A549 (cell line): ENCODE data around the gene PORCN. TPM values are rescaled to one million over a fixed set of nuclear protein-coding genes. Genes with fewer than 3 reads are reported as not detected.

Source experiments
- ATAC-seq, 2 experiments: fragments of 200-7000 bp in 1 of 2; fragments of >200 bp in 1 of 2; cut with Nextera tagmentation in 1 of 2; cut with Tn5 transposase in 1 of 2; 3 replicates each; pipeline versions ENCODE4 v1.8.0 to v1.9.1; 2018 to 2020; ENCODE audit warnings: mild to moderate bottlenecking in 1 of 2, moderate library complexity in 1 of 2
- CTCF ChIA-PET: fragments of 300-600 bp; sonication (Branson Sonifier 250); formaldehyde crosslinking; extraction: SDS; loops from one replicate; lab custom pipeline; 2021; ENCODE audit warnings: antibody characterized with exemption, inconsistent platforms; lab: Yijun Ruan, JAX
- POLR2A ChIA-PET: fragments of 350-600 bp; formaldehyde crosslinking; extraction: SDS; loops from one replicate; lab custom pipeline; 2021; ENCODE audit warnings: antibody characterized with exemption, inconsistent platforms; lab: Yijun Ruan, JAX
- DNase-seq, 2 experiments: peaks; one replicate each; pipeline versions ENCODE4 v3.0.0 to v3.0.0-alpha.2; 2011 to 2016; ENCODE audit warnings: low read depth in 1 of 2, low spot score in 1 of 2
- FAIRE-seq: peaks from 2 replicates; lab custom pipeline; 2011; peaks lifted over from hg19 to GRCh38; lab: Jason Lieb, UNC
- H3K27ac ChIP-seq, 2 experiments: fragments of >200 bp; sonication (Bioruptor Twin); formaldehyde crosslinking; 3 replicates each; pipeline ENCODE4 v1.5.1; 2016 to 2017
- H3K4me1 ChIP-seq: fragments of >200 bp; sonication (Bioruptor Twin); formaldehyde crosslinking; 3 replicates; pipeline ENCODE4 v1.6.1; 2016
- H3K4me2 ChIP-seq: fragments of >200 bp; sonication (Bioruptor Twin); formaldehyde crosslinking; 3 replicates; pipeline ENCODE4 v1.6.1; 2016
- H3K4me3 ChIP-seq: fragments of >200 bp; sonication (Bioruptor Twin); formaldehyde crosslinking; 3 replicates; pipeline ENCODE4 v1.5.1; 2016
- H3K9me3 ChIP-seq: fragments of >200 bp; sonication (Bioruptor Twin); formaldehyde crosslinking; 3 replicates; pipeline ENCODE4 v1.6.1; 2016
- BHLHE40 ChIP-seq: IDR thresholded peaks from 2 replicates; pipeline ENCODE4 v1.6.1; 2012; ENCODE audit warnings: low read depth, low read length, inconsistent platforms
- CEBPB ChIP-seq, 2 experiments: fragments of >200 bp in 1 of 2; sonication (Bioruptor Twin) in 1 of 2; formaldehyde crosslinking in 1 of 2; IDR thresholded peaks; 2 replicates each; pipeline ENCODE4 v1.6.1; 2012 to 2016
- CHD2 ChIP-seq: fragments of 150-350 bp; IDR thresholded peaks from 2 replicates; pipeline ENCODE4 v1.6.1; 2014; ENCODE audit warnings: low read length; ENCODE audit not compliant: partially characterized antibody
- EP300 ChIP-seq, 2 experiments: fragments of >200 bp; sonication (Bioruptor Twin); formaldehyde crosslinking; IDR thresholded peaks; 2 replicates in 1 of 2; 3 replicates in 1 of 2; pipeline ENCODE4 v1.6.1; 2016 to 2017
- ESRRA ChIP-seq: fragments of 150-350 bp; IDR thresholded peaks from 2 replicates; pipeline ENCODE4 v1.6.1; 2014; ENCODE audit warnings: mild to moderate bottlenecking, low read length, borderline replicate concordance
- FOSB ChIP-seq: fragments of 250-450 bp; sonication (Bioruptor Pico); IDR thresholded peaks from 2 replicates; pipeline ENCODE4 v1.5.0; 2020; ENCODE audit warnings: mild to moderate bottlenecking, moderate library complexity
- GATA3 ChIP-seq: IDR thresholded peaks from 2 replicates; pipeline ENCODE4 v1.6.1; 2012; ENCODE audit warnings: borderline replicate concordance
- HEYL ChIP-seq: fragments of 250-450 bp; sonication (Bioruptor Pico); IDR thresholded peaks from 2 replicates; pipeline ENCODE4 v1.8.0; 2021; ENCODE audit warnings: mild to moderate bottlenecking, moderate library complexity
- HOXB5 ChIP-seq: fragments of 250-450 bp; sonication (Bioruptor Pico); IDR thresholded peaks from 2 replicates; pipeline ENCODE4 v1.5.0; 2020; ENCODE audit warnings: mild to moderate bottlenecking, moderate library complexity
- JUN ChIP-seq, 2 experiments: fragments of >200 bp; sonication (Bioruptor Twin); formaldehyde crosslinking; IDR thresholded peaks; 2 replicates in 1 of 2; 3 replicates in 1 of 2; pipeline ENCODE4 v1.6.1; 2016 to 2017
- JUNB ChIP-seq: fragments of >200 bp; sonication (Bioruptor Twin); formaldehyde crosslinking; IDR thresholded peaks from 2 replicates; pipeline ENCODE4 v1.6.1; 2016
- KDM1A ChIP-seq: fragments of 200-600 bp; sonication (generic); IDR thresholded peaks from 2 replicates; pipeline ENCODE4 v1.6.1; 2016; ENCODE audit warnings: low read depth, mild to moderate bottlenecking
- NPAS2 ChIP-seq: fragments of 250-450 bp; sonication (Bioruptor Pico); IDR thresholded peaks from 2 replicates; pipeline ENCODE4 v1.8.0; 2022; ENCODE audit warnings: mild to moderate bottlenecking, moderate library complexity, borderline replicate concordance
- PHF8 ChIP-seq: fragments of 200-600 bp; sonication (generic); IDR thresholded peaks from 2 replicates; pipeline ENCODE4 v1.6.1; 2016; ENCODE audit warnings: low read depth, mild to moderate bottlenecking, antibody characterized with exemption, moderate library complexity, borderline replicate concordance
- POLR2A ChIP-seq: IDR thresholded peaks from 2 replicates; pipeline ENCODE4 v1.6.1; 2012; ENCODE audit warnings: mild to moderate bottlenecking, low read length
- RARB ChIP-seq: fragments of 250-450 bp; sonication (Bioruptor Pico); IDR thresholded peaks from 2 replicates; pipeline ENCODE4 v1.8.0; 2021; ENCODE audit warnings: mild to moderate bottlenecking, moderate library complexity
- RFX5 ChIP-seq: fragments of 450-650 bp; IDR thresholded peaks from 2 replicates; pipeline ENCODE4 v1.7.1; 2014; ENCODE audit warnings: antibody characterized with exemption, mild to moderate bottlenecking, moderate library complexity
- RNF2 ChIP-seq: fragments of 200-600 bp; sonication (generic); IDR thresholded peaks from 2 replicates; pipeline ENCODE4 v1.6.1; 2016; ENCODE audit warnings: low read depth, mild to moderate bottlenecking, antibody characterized with exemption, moderate library complexity, borderline replicate concordance
- SMC3 ChIP-seq: fragments of >200 bp; sonication (Bioruptor Twin); formaldehyde crosslinking; IDR thresholded peaks from 3 replicates; pipeline ENCODE4 v1.6.1; 2018; ENCODE audit warnings: inconsistent platforms
- TP53 ChIP-seq: fragments of 250-450 bp; sonication (Bioruptor Pico); IDR thresholded peaks from 2 replicates; pipeline ENCODE4 v1.5.0; 2021; ENCODE audit warnings: mild to moderate bottlenecking, moderate library complexity
- ZNF302 ChIP-seq: fragments of 250-450 bp; sonication (Bioruptor Pico); IDR thresholded peaks from 2 replicates; pipeline ENCODE4 v1.9.0; 2021; ENCODE audit warnings: inconsistent platforms, mild to moderate bottlenecking, moderate library complexity
- ZSCAN20 ChIP-seq: fragments of 250-450 bp; sonication (Bioruptor Pico); IDR thresholded peaks from 2 replicates; pipeline ENCODE4 v1.8.0; 2022; ENCODE audit warnings: mild to moderate bottlenecking, moderate library complexity
- WGBS: methylation state at CpG from one replicate; pipeline ENCODE4 v1.1.6; 2017; ENCODE audit errors: missing lambda C conversion rate; 5-methylcytosine and 5-hydroxymethylcytosine counted together
- polyA plus RNA-seq, 4 experiments: library from polyadenylated mRNA; depleted of rRNA in 3 of 4; stranded (reverse); fragments of >200 nt; fragmentation: RNase III in 1 of 4; extraction: RNeasy Plus Mini Kit Qiagen cat#74134 plus additional on column Dnase treatment in 1 of 4; gene quantifications; 2 replicates in 3 of 4; 3 replicates in 1 of 4; pipeline ENCODE4 v1.2.3, GENCODE V29; 2011 to 2017
- TF ChIP-seq, protein P1 (sequence below): fragments of 450-650 bp; IDR thresholded peaks from 2 replicates; pipeline ENCODE4 v1.6.1; 2014; ENCODE audit warnings: antibody characterized with exemption
- TF ChIP-seq, protein P2 (sequence below): fragments of >200 bp; sonication (Bioruptor Twin); formaldehyde crosslinking; IDR thresholded peaks from 3 replicates; pipeline ENCODE4 v1.6.1; 2016
- TF ChIP-seq, protein P3 (sequence below): fragments of 250-450 bp; sonication (Bioruptor Pico); IDR thresholded peaks from 2 replicates; pipeline ENCODE4 v1.5.0; 2020; ENCODE audit warnings: low read depth, mild to moderate bottlenecking, moderate library complexity
- TF ChIP-seq, protein P4 (sequence below): IDR thresholded peaks from 2 replicates; pipeline ENCODE4 v1.6.1; 2012; ENCODE audit warnings: low read depth, borderline replicate concordance
- TF ChIP-seq, protein P5 (sequence below): IDR thresholded peaks from 2 replicates; pipeline ENCODE4 v1.6.1; 2012
- TF ChIP-seq, protein P6 (sequence below): IDR thresholded peaks from 2 replicates; pipeline ENCODE4 v1.6.1; 2012

Gene PORCN
- polyA plus RNA-seq, 2 of the 4 experiments (the other 2 are of a cell fraction) = 9.4 to 18.6 TPM

DNA sequence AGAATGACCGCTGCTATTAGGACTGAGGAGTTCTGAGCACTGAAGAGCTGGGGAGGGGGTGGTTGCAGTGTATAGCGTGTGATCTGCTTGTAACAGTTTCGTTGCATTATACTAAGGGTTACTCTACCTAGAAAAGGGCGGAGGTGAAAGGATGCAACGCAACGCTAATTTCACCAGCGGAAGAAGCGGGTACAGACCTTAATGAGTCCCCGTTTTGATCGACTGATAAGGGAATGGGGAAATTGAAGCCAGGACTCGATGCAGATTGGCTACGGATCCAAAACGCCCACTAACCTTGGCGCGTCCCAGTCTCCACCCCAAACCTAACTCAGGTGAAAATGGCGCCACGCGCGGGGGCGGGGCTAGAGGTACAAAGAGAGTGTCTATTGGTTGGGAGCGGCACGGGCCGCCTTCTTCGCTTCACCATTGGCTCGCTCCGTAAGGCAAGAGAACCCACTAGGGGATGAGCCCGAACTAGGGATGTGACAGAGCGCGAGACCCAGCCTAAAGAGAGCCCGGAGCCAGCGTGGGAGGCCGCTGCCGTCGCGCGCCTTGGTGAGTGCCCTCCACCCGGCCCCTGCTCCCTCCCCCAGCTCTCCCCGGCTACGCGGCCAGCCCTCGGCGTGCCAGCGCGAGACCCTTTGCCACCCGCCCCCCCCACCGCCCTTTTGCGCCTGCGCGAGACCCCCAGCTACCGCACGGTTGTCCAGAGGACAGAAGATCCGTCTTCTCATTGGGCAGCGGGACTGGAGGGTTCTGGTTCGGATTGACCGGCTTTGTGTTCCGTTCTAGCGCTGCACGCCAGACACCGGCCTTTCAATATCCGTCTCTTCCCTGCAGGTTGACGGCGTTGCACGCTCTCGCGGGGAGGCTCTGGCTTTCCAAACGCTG is 12.8 kb downstream of the PORCN start, which contains the start of gene EBP:
EBP (plus strand) TSS at position 456 of the 891 bp plus-strand sequence. CDS start 1,964 bp downstream, outside the sequence.
- Histone ChIP-seq H3K4me1 (0 out of 3 replicates have a peak, but pooled peaks cover 3% of the 10 kb centered on the region), H3K27ac (peak within 1 kb of the TSS; percentile 85 to 89), H3K9me3 (no peaks in the 10 kb centered on the region), H3K4me2 (peak within 1 kb of the TSS; percentile 86), H3K4me3 (peak within 1 kb of the TSS; percentile 88)
- 2% methylated on average over 33 of the region's 66 CpGs for WGBS
- peak; percentile 94 to 96 for DNase-seq
- POLR2A ChIA-PET = interaction anchor here (0.6 to 1.0 kb wide), 2 partner anchors 11 to 53 kb away, joined by 3 to 7 read pairs; partner anchors contain the start of gene RBM3
- TF ChIP-seq ZSCAN20 (CRISPR knock-in tag) (no peak), TP53 (CRISPR knock-in tag) (no peak), RFX5 (0 out of 2 replicates have a peak, but pooled peaks have one; percentile 18), POLR2A (peak; percentile 35; the same call in 1 of the 2 replicates), GATA3 (peak; percentile 74), EP300 (IDR thresholded peaks at IDR 0.05) (no peak), NPAS2 (no peak), BHLHE40 (peak; percentile 60; the same call in 1 of the 2 replicates), PHF8 (peak; percentile 38), JUN (IDR thresholded peaks at IDR 0.05) (peak in 1 of 2 experiments; percentile 42; a peak in 1 of 5 replicates)
- TF ChIP-seq, protein P1, sequence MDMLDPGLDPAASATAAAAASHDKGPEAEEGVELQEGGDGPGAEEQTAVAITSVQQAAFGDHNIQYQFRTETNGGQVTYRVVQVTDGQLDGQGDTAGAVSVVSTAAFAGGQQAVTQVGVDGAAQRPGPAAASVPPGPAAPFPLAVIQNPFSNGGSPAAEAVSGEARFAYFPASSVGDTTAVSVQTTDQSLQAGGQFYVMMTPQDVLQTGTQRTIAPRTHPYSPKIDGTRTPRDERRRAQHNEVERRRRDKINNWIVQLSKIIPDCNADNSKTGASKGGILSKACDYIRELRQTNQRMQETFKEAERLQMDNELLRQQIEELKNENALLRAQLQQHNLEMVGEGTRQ = peak; percentile 91
- TF ChIP-seq, protein P2, sequence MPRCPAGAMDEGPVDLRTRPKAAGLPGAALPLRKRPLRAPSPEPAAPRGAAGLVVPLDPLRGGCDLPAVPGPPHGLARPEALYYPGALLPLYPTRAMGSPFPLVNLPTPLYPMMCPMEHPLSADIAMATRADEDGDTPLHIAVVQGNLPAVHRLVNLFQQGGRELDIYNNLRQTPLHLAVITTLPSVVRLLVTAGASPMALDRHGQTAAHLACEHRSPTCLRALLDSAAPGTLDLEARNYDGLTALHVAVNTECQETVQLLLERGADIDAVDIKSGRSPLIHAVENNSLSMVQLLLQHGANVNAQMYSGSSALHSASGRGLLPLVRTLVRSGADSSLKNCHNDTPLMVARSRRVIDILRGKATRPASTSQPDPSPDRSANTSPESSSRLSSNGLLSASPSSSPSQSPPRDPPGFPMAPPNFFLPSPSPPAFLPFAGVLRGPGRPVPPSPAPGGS = 0 out of 3 replicates have a peak, but pooled peaks have one; percentile 42
- TF ChIP-seq, protein P3, sequence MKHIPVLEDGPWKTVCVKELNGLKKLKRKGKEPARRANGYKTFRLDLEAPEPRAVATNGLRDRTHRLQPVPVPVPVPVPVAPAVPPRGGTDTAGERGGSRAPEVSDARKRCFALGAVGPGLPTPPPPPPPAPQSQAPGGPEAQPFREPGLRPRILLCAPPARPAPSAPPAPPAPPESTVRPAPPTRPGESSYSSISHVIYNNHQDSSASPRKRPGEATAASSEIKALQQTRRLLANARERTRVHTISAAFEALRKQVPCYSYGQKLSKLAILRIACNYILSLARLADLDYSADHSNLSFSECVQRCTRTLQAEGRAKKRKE (CRISPR knock-in tag) = no peak
- TF ChIP-seq, protein P4, sequence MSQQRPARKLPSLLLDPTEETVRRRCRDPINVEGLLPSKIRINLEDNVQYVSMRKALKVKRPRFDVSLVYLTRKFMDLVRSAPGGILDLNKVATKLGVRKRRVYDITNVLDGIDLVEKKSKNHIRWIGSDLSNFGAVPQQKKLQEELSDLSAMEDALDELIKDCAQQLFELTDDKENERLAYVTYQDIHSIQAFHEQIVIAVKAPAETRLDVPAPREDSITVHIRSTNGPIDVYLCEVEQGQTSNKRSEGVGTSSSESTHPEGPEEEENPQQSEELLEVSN = peak; percentile 44; the same call in 1 of the 2 replicates
- TF ChIP-seq, protein P5, sequence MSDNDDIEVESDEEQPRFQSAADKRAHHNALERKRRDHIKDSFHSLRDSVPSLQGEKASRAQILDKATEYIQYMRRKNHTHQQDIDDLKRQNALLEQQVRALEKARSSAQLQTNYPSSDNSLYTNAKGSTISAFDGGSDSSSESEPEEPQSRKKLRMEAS = 0 out of 2 replicates have a peak, but pooled peaks have one; percentile 27
- peak; percentile 99 to 100 for ATAC-seq
- CTCF ChIA-PET = no interaction called here
- peak; percentile 85 for FAIRE-seq

DNA sequence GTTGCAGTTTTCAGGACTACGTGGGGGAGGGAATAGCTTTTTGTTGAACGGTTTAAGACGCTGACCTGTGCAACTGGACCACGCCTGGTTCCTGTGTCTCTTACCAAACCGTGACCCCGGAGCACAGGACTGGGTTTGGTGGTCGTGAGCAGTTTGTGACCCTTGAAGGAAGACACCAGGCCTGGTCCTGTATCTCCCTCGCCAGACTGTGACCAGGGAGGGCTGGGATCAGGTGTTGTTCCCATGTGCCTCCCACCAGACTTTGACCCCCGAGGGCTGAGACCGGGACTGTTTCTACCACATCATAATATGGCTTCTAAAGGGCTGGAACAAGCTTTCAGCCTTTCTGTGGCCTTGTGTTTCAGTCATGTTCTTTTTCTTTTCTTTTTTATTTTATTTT is 13.5 kb downstream of the PORCN start:
- CTCF ChIA-PET = no interaction called here
- 18% methylated on average over 5 of the region's 10 CpGs for WGBS

More for the DNA sequence above, 13.5 kb downstream of the PORCN start:
- Histone ChIP-seq H3K4me1 (0 out of 3 replicates have a peak, but pooled peaks cover 3% of the 10 kb centered on the region), H3K4me2 (peak overlapping the region; percentile 86), H3K27ac (peak overlapping the region; percentile 85 to 89), H3K4me3 (peak overlapping the region; percentile 88), H3K9me3 (no peaks in the 10 kb centered on the region)
- TF ChIP-seq HOXB5 (CRISPR knock-in tag) = no peak
- no peak for TF ChIP-seq FOSB (CRISPR knock-in tag)
- no peak for TF ChIP-seq GATA3
- TF ChIP-seq ZSCAN20 (CRISPR knock-in tag) = no peak
- TF ChIP-seq ESRRA = no peak
- no peak for TF ChIP-seq RNF2
- no peak for TF ChIP-seq RARB (CRISPR knock-in tag)
- TF ChIP-seq SMC3 = no peak
- TF ChIP-seq, protein P6, sequence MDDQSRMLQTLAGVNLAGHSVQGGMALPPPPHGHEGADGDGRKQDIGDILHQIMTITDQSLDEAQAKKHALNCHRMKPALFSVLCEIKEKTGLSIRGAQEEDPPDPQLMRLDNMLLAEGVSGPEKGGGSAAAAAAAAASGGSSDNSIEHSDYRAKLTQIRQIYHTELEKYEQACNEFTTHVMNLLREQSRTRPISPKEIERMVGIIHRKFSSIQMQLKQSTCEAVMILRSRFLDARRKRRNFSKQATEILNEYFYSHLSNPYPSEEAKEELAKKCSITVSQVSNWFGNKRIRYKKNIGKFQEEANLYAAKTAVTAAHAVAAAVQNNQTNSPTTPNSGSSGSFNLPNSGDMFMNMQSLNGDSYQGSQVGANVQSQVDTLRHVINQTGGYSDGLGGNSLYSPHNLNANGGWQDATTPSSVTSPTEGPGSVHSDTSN = no peak
- no peak for TF ChIP-seq ZNF302
- no peak for TF ChIP-seq JUNB
- no peak for TF ChIP-seq CEBPB (IDR thresholded peaks at IDR 0.05)
- TF ChIP-seq HEYL (CRISPR knock-in tag) = no peak
- TF ChIP-seq CHD2 = no peak
- no peak for TF ChIP-seq KDM1A
- POLR2A ChIA-PET = interaction anchor here (0.6 to 1.0 kb wide), 2 partner anchors 10 to 52 kb away, joined by 3 to 7 read pairs; partner anchors contain the start of gene RBM3
- FAIRE-seq (no peak), DNase-seq (no peak), ATAC-seq (no peak; a peak in 1 of 6 replicates)
